Measurements from ENCODE around the gene BANF2.

The BANF2 gene

GRCh38 chr20:17664025-17664633 lies 35.6 kb upstream of the BANF2 start:
- DNase-seq (ENCODE audit: low read depth) = no peak

- DNase-seq (ENCODE audit: low read depth) = no peak
Measured at GRCh38 chr20:17665756-17666155, 34.0 kb upstream of the BANF2 start.

- DNase-seq (ENCODE audit: low read depth) = no peak
Measured at GRCh38 chr20:17666481-17666880, 33.3 kb upstream of the BANF2 start.

- DNase-seq (ENCODE audit: low read depth) = no peak
Measured at GRCh38 chr20:17667445-17667844, 32.3 kb upstream of the BANF2 start.

- DNase-seq (ENCODE audit: low read depth) = no peak
Measured at GRCh38 chr20:17668432-17668831, 31.3 kb upstream of the BANF2 start.

- DNase-seq (ENCODE audit: low read depth) = no peak
Measured at GRCh38 chr20:17669306-17669931, 30.3 kb upstream of the BANF2 start.

- no peak for DNase-seq (ENCODE audit: low read depth)
Measured at GRCh38 chr20:17671011-17671410, 28.8 kb upstream of the BANF2 start.

GRCh38 chr20:17671565-17671964 lies 28.2 kb upstream of the BANF2 start:
- no peak for DNase-seq (ENCODE audit: low read depth)

GRCh38 chr20:17673084-17673483 lies 26.7 kb upstream of the BANF2 start:
- DNase-seq (ENCODE audit: low read depth) = no peak

- no peak for DNase-seq (ENCODE audit: low read depth)
Measured at GRCh38 chr20:17674722-17675518, 24.8 kb upstream of the BANF2 start.

GRCh38 chr20:17675519-17676377 lies 24.0 kb upstream of the BANF2 start:
- no peak for DNase-seq (ENCODE audit: low read depth)

- DNase-seq (ENCODE audit: low read depth) = no peak
Measured at GRCh38 chr20:17676378-17676759, 23.4 kb upstream of the BANF2 start.

GRCh38 chr20:17676942-17677341 lies 22.8 kb upstream of the BANF2 start:
- DNase-seq (ENCODE audit: low read depth) = no peak

GRCh38 chr20:17678295-17678694 lies 21.5 kb upstream of the BANF2 start:
- no peak for DNase-seq (ENCODE audit: low read depth)

- no peak for DNase-seq (ENCODE audit: low read depth)
Measured at GRCh38 chr20:17678886-17679285, 20.9 kb upstream of the BANF2 start.

- no peak for DNase-seq (ENCODE audit: low read depth)
Measured at GRCh38 chr20:17679941-17680835, 19.6 kb upstream of the BANF2 start.

- peak; percentile 70 for DNase-seq (ENCODE audit: low read depth)
Measured at GRCh38 chr20:17680836-17681725, 18.7 kb upstream of the BANF2 start.

GRCh38 chr20:17681726-17682102 lies 18.1 kb upstream of the BANF2 start:
- DNase-seq (ENCODE audit: low read depth) = no peak

- peak; percentile 94 for DNase-seq (ENCODE audit: low read depth)
Measured at GRCh38 chr20:17682103-17682888, 17.5 kb upstream of the BANF2 start, which contains the start of gene RRBP1. Gene RRBP1, minus strand, starts transcription at chr20:17682242. Its CDS starts 21,735 bp downstream, at chr20:17660507.

Data from T follicular helper cell (primary cell).